ENCODE measurements around the gene LPGAT1.

GRCh38 chr1:211811848-211812247 is 18.7 kb downstream of the LPGAT1 start:
- TF ChIP-seq CTCF (IDR thresholded peaks at IDR 0.05; ENCODE audit: poor library complexity) (no peak), EZH2 (IDR thresholded peaks at IDR 0.05; ENCODE audit: borderline replicate concordance) (no peak), EZH2phosphoT487 (IDR thresholded peaks at IDR 0.05; ENCODE audit: low read depth, severe bottlenecking, unreplicated experiment) (no peak)
